HG03342 (cell line): Measurements from ENCODE around the gene CDKL5.
"Not testable (repeated sequence)": the region's sequence is repeated elsewhere in the genome, so short reads cannot be mapped to it uniquely, and the experiment has no call there.

Source experiments
- ATAC-seq: cut with Tn5 transposase; IDR thresholded peaks from one replicate; pipeline ENCODE4 v1.9.1; 2021; ENCODE audit warnings: mild to moderate bottlenecking, moderate library complexity; ENCODE audit not compliant: unreplicated experiment

CDKL5 gene

DNA sequence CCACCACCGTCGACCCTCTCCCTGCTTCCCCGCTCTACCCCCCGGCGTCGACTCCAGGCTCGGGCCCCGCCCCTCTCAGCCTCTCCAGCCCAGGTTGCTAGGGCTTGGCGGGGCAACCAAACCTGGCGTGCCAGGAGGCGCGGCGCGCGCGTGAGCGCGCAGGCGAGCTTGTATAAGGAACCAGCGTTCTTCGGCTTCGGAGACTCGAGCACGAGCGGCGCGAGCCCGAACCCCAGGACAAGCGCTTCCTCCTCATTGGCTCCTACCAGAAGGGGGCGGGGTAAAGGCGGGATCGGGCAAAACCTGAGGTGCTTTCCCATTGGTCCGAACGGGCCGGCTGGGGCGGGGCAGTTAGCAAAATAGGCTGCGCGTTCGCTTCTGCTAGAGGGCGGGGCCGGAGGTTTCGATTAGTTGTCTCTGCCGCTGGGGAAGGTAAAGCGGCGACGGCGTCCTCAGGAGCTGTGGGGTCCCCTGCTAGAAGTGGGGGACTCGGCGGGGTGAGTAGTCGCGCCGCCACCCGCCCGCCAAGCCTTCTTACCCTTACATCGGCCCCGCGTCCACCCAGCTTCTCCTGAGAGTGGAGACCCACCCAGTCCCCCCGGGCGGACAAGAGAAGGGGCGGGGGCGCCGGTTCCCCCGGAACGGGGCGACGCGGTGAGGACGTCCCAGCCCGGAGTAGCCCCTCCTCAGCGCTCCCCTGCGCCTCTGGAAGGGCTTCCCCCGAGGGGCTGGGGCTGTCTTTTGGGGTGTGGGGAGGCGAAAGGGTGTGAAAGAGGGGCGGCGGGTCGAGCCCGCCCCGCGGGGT is at the start of gene CDKL5:
Gene CDKL5, plus strand, starts transcription at position 410 of the 805 bp plus-strand sequence. CDS start 81,489 bp downstream, outside the sequence.
- peak; percentile 91 for ATAC-seq

- ATAC-seq, result no peak
Observed at GRCh38 chrX:18377796-18378195, 47.6 kb upstream of the CDKL5 start.

GRCh38 chrX:18389966-18390365 is 35.4 kb upstream of the CDKL5 start:
- no peak for ATAC-seq

GRCh38 chrX:18390941-18391538 is 34.4 kb upstream of the CDKL5 start:
- no peak for ATAC-seq

DNA sequence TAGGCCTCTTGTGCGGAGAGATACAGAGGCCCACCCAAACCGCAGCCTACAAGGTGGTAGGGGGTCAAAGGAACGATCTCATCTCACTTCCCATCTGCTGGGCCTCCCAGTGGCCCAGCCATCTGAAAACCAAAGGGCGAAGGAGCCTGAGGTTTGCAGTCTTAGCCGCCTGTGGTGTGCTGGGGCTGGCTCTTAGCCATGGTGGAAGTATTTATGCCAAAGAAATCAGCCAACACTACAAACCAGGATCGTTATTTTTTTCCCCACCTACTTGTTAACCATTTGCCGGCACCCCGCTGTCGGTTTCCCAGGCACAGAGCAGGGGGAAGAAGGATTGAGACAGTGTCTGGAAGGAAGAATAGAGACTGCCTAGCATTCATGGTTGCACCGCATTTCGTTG is 30.9 kb upstream of the CDKL5 start:
- no peak for ATAC-seq

GRCh38 chrX:18401848-18402213 is 23.6 kb upstream of the CDKL5 start:
- no peak for ATAC-seq

DNA sequence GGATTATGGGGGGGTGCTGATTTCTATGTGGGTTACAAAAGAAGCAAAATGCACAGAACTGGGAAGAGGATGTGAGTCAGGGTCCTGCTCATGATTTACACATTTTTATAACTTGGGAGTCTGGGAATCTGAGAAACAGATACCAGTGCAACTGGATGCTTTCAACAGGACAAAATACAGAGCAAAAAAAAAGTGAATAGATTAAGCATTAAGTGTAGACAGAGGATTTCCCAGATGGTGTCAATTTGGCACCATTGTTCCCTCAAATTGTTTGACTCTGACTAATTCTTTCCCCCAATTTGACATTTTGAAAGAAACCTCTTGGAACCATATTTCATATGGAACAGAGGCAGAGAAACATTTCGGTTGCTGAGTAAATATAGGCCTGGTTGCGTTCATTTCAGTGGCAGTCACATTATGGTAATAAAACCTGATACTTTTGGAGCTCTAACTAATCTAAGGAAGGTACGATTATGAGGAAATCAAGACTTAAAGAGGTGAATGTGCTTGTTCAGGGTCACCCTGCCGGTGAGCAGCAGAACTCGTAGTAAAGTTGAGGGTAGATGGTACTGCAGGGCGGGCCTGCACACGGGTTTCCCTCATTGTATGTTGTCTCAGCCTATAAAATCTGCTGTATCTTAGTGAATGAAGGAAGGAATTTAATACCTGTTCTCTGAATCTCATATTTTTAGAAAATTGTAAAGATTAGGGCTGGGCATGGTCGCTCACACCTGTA is 18.7 kb upstream of the CDKL5 start:
- ATAC-seq, result no peak

DNA sequence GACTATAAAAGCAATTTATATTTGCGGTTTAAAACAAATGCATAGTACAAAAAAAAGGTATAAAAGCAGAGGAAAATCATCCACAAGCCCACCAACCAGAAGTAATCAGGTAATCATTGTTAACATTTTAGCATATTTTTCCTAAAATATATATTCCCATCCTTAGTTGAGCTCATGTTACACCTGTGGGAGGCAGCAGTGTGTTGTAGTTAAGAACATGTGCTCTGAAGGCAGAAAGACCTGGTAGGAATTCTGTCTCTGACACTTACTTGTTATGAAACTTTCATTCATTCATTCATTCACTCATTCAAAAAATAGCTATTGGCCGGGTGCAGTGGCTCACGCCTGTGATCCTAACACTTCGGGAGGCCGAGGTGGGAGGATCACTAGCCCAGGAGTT is 15.4 kb upstream of the CDKL5 start:
- no peak for ATAC-seq

DNA sequence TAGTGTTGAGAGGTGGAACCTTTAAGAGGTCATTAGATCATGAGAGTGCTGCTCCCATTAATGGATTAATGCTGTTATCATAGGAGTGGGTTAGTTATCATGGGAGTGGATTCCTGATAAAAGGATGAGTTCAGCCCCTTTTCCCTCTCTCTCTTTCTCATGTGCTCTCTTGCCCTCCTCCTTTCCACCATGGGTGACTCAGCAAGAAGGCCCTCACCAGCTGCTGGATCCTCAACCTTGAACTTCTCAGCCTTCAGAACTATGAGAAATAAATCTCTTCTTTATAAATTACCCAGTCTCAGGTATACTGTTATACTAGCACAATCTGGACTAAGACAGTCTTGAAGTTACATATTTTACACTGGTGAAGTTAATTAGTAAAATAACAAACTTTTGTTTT is 10.0 kb upstream of the CDKL5 start:
- no peak for ATAC-seq

DNA sequence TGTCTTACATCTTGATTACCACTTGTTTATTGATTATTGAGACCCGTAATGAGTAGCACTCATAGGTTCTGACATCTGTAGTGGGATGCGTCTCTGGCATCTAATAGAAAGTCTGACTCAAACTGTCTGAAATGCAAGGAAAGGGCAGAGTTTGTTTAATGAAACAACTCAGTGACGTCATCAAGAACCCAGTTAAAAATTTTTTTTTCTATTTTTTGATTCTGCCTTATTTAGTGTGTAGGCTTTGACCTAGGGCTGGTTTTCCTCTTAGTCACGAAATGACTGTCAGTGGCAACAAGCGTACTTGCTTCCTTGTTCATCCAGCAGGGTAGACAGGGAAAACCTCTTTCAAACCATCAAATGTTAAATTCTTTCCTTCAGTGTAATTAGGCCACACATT is 3.1 kb upstream of the CDKL5 start:
- ATAC-seq, result no peak

GRCh38 chrX:18422886-18423285 is 2.5 kb upstream of the CDKL5 start:
- no peak for ATAC-seq

DNA sequence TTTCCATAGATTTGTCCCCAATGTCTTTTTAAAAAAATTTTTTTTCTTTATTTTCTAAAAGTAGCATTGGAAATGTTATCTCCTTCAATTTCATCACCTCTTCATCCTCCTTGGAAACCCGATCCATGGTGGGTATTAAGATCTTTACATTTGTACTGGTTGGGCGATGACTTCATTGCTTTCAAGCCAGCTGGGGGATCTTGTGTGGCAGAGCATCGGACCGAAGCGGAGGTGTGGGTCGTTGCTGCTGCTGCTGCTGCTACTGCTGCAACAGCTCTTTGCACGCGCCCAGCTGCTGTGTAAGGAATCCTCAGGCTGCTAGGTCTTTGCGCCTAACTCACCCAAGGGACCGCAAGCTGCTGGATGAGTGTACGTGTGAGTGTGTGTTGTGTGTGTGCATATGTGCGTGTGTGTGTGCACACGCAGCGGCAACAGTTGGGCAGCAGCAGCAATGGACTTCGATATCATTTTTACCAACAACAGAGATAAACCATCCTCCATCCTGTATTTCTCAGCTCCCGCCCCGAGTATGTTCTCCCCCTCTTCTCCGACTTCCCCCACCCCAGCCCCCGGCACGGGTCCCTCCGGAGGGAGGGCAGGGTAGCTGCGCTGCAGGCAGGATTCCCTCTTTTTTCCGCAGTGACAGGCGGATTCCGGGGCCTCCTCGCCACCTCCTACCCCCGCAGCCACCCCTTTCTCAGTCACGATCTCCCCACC is 768 bp upstream of the CDKL5 start:
- ATAC-seq, result peak; percentile 1

GRCh38 chrX:18426004-18426320 is 554 bp downstream of the CDKL5 start:
- ATAC-seq, result no peak

DNA sequence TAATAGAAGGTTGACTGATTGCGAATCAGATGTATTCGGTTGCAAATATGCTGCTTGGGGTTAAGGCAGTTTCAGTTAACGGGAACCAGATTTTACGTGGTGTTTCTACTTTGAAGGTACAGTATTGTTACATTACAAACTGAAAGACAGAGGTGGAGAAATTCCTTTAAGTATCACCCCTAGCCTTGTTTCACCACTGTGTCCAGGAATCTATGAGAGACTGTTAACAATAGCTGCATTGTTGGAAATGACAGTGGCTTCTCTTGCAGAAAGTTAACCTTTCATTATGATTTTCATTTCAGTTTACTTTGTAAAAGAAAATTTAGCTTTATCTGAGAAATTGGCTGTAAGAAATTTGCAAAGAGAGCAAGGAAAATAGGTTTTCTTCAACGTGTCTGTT is 2.6 kb downstream of the CDKL5 start:
- ATAC-seq, result no peak

DNA sequence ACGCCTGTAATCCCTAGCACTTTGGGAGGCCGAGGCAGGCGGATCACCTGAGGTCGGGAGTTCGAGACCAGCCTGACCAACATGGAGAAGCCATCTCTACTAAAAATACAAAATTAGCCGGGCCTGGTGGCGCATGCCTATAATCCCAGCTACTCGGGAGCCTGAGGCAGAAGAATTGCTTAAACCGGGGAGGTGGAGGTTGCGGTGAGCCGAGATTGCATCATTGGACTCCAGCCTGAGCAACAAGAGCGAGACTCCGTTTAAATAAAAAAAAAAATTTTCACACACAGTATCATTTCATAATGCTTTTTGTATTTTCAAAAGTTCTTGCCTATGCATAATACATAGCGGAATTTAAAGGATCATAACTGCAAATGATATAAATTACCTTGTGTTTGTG is 7.9 kb downstream of the CDKL5 start:
- not testable (repeated sequence) for ATAC-seq

DNA sequence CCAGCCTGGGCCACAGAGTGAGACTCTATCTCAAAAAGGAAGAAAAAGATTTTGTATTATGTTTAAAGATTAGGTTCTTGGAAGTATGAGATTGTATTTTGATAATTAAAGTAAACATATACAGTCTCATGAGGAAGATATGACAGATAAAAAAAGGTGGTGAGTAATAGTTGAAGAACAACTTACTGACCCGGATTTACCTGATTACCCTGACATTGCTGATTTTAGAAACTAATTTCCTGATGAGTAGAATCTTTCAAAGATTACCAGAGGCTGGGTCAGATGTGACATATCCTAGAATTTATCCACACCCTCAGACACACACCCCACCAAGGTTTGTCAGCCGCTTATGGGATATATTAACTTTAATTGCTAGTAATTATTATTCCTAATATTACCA is 9.5 kb downstream of the CDKL5 start:
- ATAC-seq, result no peak

- ATAC-seq, result no peak
Observed at GRCh38 chrX:18436017-18436416, 10.6 kb downstream of the CDKL5 start.

DNA sequence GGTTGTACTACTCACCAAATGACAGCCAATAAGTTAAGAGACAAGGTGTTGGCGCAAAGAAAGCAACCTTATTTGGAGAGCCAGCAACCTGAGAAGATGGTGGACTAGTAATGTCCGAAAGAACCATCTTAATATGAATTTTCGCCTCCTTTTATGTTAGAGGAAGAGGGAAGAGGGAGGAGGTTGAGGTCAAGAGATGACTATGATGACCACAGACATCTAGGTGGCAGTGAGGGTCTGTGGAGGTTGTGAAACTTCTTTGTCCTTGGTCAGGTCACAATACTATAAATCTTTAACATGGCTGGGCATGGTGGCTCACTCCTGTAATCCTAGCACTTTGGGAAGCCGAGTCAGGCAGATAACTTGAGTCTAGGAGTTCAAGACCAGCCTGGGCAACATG is 15.4 kb downstream of the CDKL5 start:
- ATAC-seq, result no peak

GRCh38 chrX:18441780-18442367 is 16.5 kb downstream of the CDKL5 start:
- ATAC-seq, result no peak

GRCh38 chrX:18448416-18448815 is 23.0 kb downstream of the CDKL5 start:
- ATAC-seq, result no peak

DNA sequence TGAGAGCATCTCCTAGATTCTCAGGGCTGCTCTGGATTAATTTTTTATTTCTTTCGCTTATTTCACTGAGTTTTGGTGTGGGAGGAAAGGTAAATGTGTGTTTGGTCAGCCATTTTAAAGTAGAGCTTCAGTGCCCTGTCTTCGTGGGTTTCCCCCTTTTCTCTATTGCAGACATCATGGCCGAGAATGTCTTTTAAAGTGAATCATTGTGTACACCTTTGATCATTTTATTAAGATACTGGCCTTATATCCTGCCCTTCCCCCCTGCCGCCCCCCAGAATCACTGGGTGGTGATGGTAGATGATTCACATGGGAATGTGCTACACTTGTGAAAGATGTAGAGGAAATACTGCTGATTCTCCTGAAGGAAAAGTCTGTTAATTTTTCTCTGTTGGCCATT is 23.8 kb downstream of the CDKL5 start:
- no peak for ATAC-seq
